ENCODE measurements around the gene PDE4C.
"Not testable (repeated sequence)": the region's sequence is repeated elsewhere in the genome, so short reads cannot be mapped to it uniquely, and the experiment has no call there.

The PDE4C gene

DNA sequence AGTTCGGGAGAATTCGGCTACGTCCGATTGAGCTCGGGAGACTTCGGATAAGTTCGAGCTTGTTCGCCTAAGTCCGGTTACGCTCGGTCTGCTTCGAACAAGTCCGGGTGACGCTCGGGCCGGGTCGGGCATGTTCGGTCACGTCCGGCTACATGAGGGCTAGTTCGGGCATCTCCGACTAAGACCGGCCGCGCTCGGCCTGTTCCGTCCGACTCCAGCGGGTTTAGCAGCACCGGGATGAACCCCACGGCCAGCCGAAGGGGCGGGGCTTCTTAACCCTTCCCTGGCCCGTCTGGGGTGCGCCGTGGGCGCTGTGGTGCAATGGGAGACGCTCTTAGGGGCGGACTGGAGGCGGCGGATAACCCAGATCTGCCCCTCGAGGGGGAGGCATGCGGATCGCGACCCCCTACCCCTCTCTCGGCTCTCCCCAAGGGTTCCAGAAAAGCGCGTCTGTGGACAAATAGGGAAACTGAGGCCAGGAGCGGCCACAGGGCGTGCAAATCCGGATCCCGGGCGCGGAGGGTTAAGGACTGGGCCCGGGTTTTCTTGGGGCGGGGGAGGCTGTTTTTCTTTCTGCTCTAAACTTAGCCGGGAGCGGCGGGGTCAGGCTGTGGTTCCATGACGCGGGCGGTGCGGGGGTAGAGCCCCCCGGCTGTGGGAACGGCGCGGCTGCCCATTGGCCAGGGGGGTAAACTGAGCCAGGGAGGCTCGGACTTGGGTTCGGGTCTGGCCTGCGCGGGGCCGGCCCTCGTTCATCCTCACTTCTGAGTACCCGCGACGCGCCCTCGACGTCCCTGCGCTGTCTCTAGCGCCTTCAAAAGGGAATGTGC lies 1.5 kb downstream of the PDE4C start:
- DNase-seq (ENCODE audit: extremely low read depth in 1 of 2, low read depth in 1 of 2): peak; percentile 87 to 95

DNA sequence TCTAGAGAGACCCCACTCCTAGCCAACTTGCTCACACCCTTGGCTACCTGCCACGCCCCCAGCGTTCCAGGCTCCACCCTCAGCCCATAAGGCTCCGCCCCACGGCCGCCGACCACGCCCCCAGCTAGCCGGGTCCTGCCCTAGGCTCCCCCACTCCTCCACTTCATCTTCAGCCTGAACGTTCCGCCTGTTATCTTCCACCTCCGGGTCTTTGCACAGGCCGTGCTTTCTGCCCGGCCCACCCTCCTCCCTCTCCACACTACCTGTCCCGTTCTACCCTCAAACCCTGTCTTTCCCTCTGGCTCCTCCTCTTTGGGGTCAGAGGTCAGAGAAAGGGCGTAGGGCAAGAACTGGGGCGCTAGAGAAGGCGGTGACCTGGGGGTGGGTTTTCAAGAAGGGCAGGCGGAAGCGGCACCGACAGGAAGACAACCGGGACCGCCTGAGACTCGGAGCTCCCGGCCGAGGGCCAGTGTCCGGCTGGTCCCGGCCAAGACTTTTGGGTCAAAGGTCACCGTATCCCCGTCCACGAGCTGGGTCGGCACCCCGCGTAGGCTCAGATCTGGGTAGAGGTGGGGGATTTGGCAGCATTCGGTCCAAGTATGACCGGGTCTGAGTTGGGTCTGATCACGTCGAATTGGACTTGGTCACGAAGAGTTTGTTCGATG lies 2.2 kb downstream of the PDE4C start:
- no peak for DNase-seq (ENCODE audit: extremely low read depth in 1 of 2, low read depth in 1 of 2)

DNA sequence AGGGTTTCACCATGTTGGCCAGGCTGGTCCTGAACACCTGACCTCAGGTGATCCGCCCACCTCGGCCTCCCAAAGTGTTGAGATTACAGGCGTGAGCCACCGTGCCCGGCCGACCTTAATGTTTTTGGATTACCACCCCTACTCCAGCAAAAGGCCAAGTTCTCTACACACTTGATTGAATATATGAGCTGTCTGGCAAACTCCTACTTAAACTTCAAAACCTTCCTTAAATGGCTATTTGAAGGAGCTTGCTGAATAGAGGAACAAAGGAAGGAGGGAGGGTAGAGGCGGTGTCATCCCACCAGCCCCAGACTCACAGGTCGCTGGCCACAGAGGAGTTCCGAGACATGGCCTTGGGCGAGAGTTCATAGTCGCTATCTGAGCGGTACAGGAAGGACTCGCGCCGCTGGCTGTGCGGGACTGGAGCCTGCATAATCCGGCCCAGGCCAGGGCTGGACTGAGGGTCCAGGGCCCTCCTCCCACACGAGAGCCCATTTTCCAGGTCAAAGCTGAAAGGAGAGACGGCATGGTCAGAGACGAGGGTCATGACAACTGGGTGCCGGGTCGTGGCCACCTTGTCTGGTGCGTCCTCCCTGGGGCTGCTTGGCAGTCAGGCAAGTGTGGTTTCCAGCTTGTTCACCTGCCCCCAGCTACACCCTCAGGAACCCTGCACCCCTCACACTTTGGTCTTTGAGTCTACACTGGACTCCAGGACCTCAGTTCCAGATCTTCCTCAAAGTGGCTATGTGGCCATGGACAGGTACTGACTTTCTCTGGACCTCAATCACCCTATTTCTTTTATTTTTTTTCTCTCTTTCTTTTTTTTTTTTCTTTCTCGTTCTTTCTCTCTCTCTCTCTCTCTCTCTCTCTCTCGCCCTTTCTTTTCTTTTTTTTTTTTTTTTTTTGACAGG lies 4.2 kb downstream of the PDE4C start:
- no peak for DNase-seq (ENCODE audit: extremely low read depth in 1 of 2, low read depth in 1 of 2)

DNA sequence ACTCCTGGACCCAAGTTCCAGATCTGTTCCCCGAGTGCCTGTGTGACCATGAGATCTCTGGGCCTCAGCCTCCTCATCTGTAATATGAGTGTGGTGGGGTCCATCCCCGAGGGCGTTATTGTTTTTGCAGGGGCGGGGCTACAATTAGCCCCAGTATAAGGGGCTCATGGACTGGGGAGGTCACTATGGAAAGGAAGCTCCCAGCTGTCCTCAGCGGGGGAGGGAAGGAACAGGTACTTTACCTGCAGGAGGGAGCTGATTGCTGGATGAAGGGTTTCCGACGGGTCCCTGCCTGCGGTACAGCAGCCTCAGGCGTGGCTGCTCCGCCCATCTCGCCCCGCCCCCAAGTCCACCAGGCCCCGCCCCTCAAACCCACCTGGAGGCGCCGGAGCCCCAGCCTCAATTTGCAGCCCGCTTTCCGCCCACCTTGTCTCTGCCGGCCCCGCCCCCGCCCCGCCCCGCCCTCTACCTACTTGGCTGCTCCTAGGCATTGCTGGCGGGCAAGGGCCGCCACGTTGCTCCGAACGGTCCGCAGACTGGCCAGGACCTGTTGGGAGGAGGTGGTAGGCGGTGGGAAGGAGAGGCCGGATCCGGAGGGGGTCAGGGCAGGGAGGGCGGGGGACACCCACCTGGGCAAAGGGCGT lies 5.5 kb downstream of the PDE4C start:
- DNase-seq (ENCODE audit: extremely low read depth in 1 of 2, low read depth in 1 of 2): no peak

DNA sequence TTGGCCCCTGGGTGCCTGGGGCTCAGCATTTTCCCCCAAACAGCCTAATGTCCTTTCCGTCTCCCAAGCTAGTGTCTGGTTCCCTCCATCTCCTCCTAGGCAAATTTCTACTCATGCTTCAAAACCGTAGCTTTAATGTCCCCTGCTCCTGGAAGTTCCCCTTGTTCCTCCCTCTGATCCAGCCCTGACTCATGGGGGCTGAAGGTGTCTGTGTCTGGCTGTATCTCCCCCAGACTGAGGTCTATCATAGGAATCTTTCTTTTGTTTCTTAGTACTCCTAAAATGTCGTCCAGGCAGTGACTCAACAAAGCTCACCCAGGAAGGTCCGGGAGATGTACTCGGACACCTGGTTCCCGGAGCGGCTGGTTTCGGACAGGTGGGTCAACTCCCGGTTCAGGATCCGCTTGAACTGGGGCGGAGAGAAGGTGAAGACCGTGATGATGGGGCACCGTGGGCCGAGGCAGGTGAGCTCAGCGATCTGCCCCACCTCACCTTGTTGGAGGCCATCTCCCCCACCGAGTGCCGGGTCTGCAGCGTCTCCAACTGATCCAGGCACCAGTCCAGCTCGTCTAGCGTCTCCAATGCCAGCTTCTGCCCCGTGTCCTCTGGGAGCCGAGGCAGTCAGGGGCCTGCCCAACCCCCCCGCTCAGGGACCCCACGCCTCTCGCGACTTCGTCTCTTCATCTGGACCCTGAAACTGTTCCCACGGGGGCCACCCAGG lies 6.2 kb downstream of the PDE4C start:
- DNase-seq (ENCODE audit: extremely low read depth in 1 of 2, low read depth in 1 of 2): no peak

DNA sequence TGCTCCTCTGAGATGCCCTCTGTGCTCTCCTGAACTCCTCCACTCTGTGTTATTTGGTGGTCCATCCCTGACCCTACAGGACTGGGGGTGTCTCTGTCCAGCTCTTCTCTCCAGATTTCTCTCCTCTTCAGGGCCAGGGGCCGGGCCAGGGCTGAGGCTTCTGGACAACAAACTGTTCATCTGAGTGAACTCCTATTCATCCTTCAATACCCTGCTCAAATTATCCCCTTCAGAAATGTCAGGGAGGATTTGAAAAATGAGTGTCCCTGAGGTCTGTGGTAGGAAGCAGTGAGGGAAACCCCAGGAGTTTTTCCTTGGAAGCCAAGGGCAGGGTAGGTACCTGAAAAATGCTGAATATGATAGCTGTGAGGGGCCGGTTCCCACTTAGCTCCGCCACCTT lies 7.6 kb downstream of the PDE4C start:
- no peak for DNase-seq (ENCODE audit: extremely low read depth in 1 of 2, low read depth in 1 of 2)

DNA sequence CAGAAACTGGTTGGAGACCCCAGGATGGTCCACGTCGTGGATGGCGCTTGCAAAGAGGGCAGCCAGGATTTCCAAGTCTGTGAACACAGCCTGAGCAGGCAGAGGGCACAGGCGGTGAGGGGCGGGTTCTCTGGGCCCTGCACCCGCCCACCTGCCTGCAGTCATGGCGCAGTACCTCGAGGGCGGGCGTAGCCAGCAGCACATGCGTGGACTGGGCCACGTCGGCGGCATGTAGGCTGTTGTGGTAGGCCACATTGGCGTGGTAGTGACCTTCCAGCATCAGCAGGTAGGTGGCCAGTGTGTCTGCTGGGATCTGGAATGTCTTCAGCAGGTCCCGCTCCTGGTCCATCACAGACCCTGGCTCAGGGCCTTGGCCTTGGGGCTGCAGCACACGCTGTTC lies 8.1 kb downstream of the PDE4C start:
- DNase-seq (ENCODE audit: extremely low read depth in 1 of 2, low read depth in 1 of 2): no peak

DNA sequence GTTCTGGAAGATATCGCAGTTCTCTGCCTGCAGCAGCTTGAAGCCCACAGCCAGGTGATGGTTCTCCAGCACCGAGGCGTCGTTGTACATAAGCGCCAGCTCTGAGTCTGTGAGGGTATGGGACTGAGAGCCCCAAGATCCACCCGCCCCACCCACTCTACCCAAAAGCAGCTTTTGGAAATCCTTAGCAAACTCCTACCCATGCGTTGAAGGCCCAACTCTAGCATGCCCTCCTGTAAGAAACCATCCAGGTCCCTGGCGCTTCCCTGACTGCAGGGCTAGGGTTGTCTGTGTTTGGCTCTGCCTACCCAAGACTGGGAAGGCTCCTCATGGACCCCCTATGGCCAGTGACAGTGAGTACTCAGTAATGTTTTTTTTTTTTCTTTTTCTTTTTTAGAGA lies 9.4 kb downstream of the PDE4C start:
- DNase-seq (ENCODE audit: extremely low read depth in 1 of 2, low read depth in 1 of 2): no peak

DNA sequence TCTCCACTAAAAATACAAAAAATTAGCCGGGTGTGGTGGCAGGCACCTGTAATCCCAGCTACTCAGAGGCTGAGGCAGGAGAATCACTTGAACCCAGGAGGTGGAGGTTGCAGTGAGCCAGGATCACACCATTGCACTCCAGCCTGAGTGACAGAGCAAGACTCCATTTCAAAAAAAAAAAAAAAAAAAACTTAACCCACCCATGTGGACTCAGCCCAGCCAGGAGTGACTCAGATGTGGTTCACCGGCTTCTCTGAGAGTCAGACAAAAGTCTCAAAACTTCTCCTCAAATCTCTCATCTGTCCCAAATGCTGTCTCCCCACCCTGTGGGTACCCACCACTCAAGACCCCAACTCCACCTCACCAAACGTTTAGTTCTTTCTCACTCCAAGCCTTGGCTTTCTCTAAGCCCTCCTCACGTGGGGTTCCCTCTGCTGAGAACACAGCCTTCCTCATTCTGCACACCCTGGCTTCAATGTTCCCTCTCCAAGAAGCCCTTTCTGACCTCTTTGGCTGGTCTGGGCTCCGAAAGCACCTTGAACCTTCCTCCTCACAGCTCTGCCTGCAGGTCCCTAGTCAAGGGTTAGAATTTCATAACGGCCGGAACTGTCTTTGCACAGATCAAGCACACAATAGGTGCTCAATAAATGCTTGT lies 11.3 kb downstream of the PDE4C start:
- DNase-seq (ENCODE audit: extremely low read depth in 1 of 2, low read depth in 1 of 2): no peak

DNA sequence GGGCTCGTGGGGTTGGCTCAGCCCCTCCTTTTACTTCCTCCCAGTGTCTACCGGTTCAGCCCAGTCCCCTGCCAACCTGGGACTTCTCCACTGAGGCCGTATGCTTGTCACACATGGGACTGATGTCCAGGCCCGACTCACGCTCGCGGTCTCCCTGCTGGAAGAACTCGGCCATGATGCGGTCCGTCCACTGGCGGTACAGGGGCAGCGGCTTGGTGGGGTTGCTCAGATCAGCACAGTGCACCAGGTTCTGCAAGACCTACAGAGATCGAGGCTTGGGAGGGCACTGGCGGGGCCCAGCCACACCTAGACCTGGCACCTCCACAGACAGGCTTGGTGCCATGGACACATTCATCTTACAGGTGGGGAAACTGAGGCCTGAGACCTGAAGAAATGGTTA lies 14.6 kb downstream of the PDE4C start:
- no peak for DNase-seq (ENCODE audit: extremely low read depth in 1 of 2, low read depth in 1 of 2)

DNA sequence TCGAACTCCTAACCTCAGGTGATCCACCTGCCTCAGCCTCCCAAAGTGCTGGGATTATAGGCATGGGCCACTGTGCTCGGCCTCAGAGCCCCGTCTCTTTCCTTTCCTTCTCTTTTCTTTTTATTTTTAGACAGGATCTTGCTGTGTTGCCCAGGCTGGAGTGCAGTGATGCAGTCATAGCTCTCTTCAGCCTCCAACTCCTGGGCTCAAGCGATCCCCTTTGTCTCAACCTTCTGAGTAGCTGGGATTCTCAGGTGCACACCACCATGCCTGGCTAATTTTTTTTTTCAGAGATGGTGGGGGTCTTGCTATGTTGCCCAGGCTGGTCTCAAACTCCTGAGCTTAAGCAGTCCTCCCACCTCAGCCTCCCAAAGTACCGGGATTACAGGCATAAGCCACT lies 16.3 kb downstream of the PDE4C start:
- not testable (repeated sequence) for DNase-seq (ENCODE audit: extremely low read depth in 1 of 2, low read depth in 1 of 2)

DNA sequence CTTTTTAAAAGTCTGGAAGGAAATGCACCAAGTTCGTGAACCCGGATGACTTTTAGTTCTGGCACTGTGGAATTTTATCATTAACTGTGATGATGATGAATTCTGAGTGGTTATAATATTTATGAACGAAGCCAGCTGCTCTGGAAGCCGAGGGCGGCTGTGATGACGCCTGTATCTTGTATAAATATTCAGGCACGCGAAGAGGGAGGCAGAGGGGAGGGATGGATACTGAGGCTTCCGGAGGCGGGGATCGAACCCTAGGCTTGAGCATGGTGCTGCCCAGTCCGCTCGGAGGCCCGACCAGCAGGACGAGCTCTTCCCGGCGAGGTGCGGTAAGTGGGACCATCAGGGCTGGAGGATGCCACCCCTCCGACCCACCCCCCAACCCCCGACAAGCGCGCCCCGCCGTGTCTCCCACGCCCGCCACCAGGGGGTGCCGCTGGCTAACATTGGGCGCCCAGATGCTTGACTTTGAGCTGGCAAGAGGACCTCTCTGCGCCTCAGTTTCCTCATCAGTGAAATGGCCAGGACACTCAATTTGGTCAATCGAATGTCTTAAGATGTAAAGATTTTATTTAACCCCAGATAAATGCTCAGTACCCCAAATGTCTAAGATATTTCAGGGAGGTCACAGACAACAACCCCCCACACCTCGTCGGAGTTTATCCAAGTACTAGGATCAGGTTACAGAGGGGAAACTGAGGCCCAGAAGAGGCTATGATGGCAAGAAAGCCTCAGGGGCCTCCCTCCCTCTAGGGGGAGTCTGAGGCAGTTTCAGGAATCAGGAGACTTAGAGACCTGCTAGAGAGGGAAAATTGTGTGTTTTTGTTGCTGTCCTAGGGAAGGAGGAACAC lies 17.9 kb downstream of the PDE4C start:
- no peak for DNase-seq (ENCODE audit: extremely low read depth in 1 of 2, low read depth in 1 of 2)

DNA sequence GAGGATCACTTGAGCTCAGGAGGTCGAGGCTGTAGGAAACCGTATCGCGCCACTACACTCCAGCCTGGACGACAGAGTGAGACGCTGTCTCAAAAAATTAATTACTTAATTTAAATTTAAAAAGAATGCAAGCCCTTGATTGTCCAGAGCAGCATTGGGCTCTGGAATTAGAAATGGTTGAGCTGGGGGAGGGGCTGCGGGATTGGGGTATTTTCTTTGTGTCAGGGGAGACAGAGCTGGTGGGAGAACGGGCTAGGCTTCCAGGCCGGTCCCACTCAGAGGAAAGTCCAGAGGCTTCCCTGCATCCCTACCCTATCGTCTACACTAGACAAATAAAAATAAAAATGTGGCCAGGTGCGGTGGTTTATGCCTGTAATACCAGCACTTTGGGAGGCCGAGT lies 20.2 kb downstream of the PDE4C start:
- no peak for DNase-seq (ENCODE audit: extremely low read depth in 1 of 2, low read depth in 1 of 2)

DNA sequence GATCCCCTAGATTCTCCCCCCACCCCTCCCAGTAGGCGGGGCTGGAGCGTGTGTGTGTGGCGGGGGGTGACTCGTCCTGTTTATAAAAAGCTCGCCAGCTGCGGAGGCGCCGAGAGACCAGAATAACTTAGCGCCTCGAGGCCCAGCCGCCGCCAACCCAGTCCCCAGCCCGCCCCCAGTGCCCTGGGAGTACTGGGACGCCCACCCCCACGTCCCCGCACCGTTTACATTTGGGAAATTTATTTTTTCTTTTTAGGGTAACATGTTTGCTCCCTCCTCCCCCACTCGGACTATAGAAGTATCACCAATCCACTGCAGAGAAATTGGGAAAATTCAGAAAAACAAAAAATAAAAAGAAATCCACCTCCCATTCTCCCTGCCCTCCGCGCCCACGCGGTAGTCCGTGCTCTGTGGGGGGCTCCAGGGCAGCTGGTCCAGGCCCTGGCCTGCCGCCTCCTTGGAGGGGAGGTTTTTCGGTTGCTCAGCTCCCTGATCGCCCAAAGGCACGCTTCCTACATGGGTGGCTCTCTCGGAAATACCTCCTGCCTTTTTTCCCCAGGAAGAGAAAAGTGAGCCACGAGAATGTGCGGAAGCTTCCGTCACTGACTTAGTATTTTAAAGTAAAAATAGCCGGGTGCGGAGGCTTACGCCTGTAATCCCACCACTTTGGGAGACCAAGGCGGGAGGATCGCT lies 20.9 kb downstream of the PDE4C start:
- DNase-seq (ENCODE audit: extremely low read depth in 1 of 2, low read depth in 1 of 2): no peak

DNA sequence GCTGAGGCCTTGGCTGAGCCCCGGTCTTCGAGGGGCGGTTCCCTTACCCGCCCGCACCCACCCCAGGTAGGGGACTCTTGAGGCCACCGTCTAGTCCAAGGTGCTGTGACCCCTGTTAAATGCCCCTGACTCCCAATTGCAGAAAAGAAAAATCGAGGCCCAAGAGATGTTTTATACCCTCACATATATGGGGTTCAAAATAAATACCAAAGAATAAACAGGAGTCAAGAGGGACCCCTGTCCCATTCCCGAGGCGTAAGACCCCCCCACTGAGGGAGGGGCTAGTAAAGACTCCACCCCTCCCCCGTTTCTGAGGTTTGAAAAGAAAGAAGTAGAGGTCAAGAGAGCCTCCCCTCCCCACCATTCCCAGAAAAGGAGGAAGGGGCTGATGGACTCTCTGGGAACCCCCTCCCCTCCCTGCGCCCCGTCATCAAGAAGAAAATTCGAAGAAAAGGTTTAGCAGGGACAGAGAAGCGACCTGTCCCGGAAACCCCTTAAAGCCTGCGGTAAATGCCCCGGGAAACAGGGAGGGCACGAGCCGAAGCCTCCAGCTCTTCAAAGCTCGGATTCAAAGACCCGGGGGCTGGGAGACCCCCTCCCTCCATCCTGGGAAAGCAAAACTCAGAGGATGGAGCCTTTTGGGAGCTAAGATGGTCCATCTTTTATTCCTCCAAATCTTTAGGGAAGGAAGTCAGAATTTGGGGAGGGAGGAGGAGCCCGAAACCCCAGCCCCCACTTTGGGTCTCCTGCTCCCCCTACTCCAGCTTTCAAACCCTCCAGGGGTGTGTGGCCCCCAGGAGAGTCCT lies 21.6 kb downstream of the PDE4C start:
- no peak for DNase-seq (ENCODE audit: extremely low read depth in 1 of 2, low read depth in 1 of 2)

DNA sequence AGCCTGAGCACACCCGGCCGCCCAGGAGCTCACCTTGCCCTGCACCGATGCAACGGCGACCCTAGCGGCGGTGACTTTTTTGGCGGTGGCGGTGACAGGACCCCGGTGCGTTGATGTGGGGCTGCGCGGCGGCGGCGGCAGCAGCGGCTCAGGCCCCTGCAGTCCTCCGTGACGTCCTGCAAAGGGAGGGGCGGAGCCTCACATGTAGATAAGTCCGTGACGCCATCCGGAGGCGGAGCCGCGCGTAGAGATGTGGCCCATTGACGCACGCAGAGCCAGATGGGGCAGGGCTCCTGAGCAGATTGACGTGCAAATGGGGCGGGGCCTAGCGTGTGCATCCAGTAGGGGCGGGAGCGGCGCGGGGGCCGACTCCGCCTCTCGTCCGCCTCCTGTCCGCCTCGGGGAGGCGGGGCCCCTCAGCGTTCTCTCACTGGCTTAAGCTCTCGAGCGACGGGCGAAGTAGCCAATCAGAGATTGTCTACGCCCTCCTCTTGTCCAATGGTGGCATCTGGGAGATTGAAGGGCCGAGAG lies 22.3 kb downstream of the PDE4C start, which contains the start of gene RAB3A:
Gene RAB3A (minus strand): TSS at position 180 of the 531 bp plus-strand sequence. CDS start 1,302 bp downstream, outside the sequence.
- DNase-seq (ENCODE audit: extremely low read depth in 1 of 2, low read depth in 1 of 2): peak; percentile 99 to 100

DNA sequence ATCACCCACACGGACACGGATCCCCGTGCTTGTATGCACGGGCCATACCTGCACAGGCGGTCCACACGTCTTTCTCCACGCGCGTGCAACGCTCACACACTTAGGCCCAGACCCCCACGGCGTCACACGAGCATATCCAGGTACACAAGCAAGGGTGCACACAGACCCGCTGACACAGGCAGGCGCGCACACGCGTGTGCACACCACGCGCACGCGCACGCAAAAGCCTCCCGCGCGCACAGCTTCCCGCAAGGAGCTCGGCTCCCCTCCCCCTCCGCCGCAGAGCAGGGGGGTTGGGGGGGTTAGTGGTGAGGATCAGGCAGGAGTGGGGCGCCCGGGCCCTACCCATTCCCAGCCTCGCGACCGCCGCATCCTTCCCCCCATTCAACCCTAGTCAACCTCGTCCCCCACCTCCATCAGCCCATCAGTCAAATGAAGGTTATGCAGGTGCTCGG lies 22.8 kb downstream of the PDE4C start:
- DNase-seq (ENCODE audit: extremely low read depth in 1 of 2, low read depth in 1 of 2): no peak

Data from stimulated activated CD8-positive, alpha-beta memory T cell treated with anti-CD3 and anti-CD28 coated beads, Interleukin-7, amount 100 ng/mL, for 48 hours (primary cell).